GM12878 (cell line): ENCODE data around the gene DLG4. TPM values are rescaled to one million over a fixed set of nuclear protein-coding genes. Genes with fewer than 3 reads are reported as not detected.

ENCODE experiments used
- ATAC-seq: fragments of 200-7000 bp; cut with Tn5 transposase; 3 replicates; pipeline ENCODE4 v1.9.1; 2020; ENCODE audit warnings: mild to moderate bottlenecking, moderate library complexity
- BruUV-seq: library from RNA; stranded (reverse); fragments of 400-500 nt; replicated peaks from 2 replicates; lab custom pipeline; 2021; lab: Mats Ljungman, UMichigan
- CTCF ChIA-PET: fragments of 300-600 bp; sonication (Branson Sonifier 250); formaldehyde crosslinking; extraction: SDS; loops from one replicate; lab custom pipeline; 2021; ENCODE audit warnings: inconsistent platforms; lab: Yijun Ruan, JAX
- POLR2A ChIA-PET: fragments of 350-600 bp; formaldehyde crosslinking; extraction: SDS; loops from one replicate; lab custom pipeline; 2021; ENCODE audit warnings: inconsistent platforms; lab: Charles Lee
- RAD21 ChIA-PET: fragments of 300-600 bp; sonication (Branson Sonifier 250); formaldehyde crosslinking; loops from one replicate; lab custom pipeline; 2023; ENCODE audit warnings: antibody characterized with exemption; ENCODE audit not compliant: unreplicated experiment; lab: Charles Lee
- SMC1A ChIA-PET: fragments of 300-600 bp; sonication (Branson Sonifier 250); formaldehyde crosslinking; loops from one replicate; lab custom pipeline; 2023; ENCODE audit not compliant: unreplicated experiment, uncharacterized antibody; lab: Charles Lee
- DNase-seq: peaks from one replicate; pipeline ENCODE4 v3.0.0-alpha.2; 2011; ENCODE audit warnings: low read depth, low spot score
- FAIRE-seq: peaks from 3 replicates; lab custom pipeline; 2011; peaks lifted over from hg19 to GRCh38; lab: Jason Lieb, UNC
- H2AFZ ChIP-seq: 2 replicates; pipeline ENCODE4 v1.6.0; 2011; ENCODE audit warnings: low read depth, low read length, control low read depth; ENCODE audit not compliant: control insufficient read depth
- H3K27ac ChIP-seq: 2 replicates; pipeline ENCODE4 v1.5.1; 2011; ENCODE audit warnings: control low read depth; ENCODE audit not compliant: control insufficient read depth, insufficient read depth
- H3K27me3 ChIP-seq, 2 experiments: replicated peaks in 1 of 2; 2 replicates each; pipeline versions ENCODE4 v1.6.0 to v1.6.1; 2011; ENCODE audit warnings: low read length in 1 of 2; ENCODE audit not compliant: control insufficient read depth in 2 of 2, insufficient read depth in 2 of 2
- H3K36me3 ChIP-seq, 2 experiments: 2 replicates each; pipeline ENCODE4 v1.5.1; 2011; ENCODE audit warnings: low read length in 1 of 2; ENCODE audit not compliant: control insufficient read depth in 2 of 2, insufficient read depth in 2 of 2
- H3K4me1 ChIP-seq: 2 replicates; pipeline ENCODE4 v1.6.1; 2011; ENCODE audit warnings: mild to moderate bottlenecking, low read length, moderate library complexity, mixed read lengths; ENCODE audit not compliant: control insufficient read depth, insufficient read depth
- H3K4me2 ChIP-seq: 2 replicates; pipeline ENCODE4 v1.6.0; 2011; ENCODE audit warnings: control low read depth; ENCODE audit not compliant: control insufficient read depth, insufficient read depth
- H3K4me3 ChIP-seq: fragments of 200-600 bp; sonication (generic); 2 replicates; pipeline ENCODE4 v1.5.1; 2016
- H3K79me2 ChIP-seq: 2 replicates; pipeline ENCODE4 v1.6.0; 2011; ENCODE audit warnings: low read length; ENCODE audit not compliant: control insufficient read depth, insufficient read depth
- H3K9ac ChIP-seq: 2 replicates; pipeline ENCODE4 v1.8.0; 2011; ENCODE audit warnings: low read length, control low read depth, mixed read lengths; ENCODE audit not compliant: control insufficient read depth, insufficient read depth
- H3K9me3 ChIP-seq: replicated peaks from 3 replicates; pipeline ENCODE4 v1.5.1; 2011; ENCODE audit warnings: mild to moderate bottlenecking, low read length; ENCODE audit not compliant: control insufficient read depth, insufficient read depth
- H4K20me1 ChIP-seq: 2 replicates; pipeline ENCODE4 v1.6.0; 2011; ENCODE audit not compliant: control insufficient read depth, insufficient read depth
- CBX3 ChIP-seq: fragments of 200-600 bp; sonication (generic); IDR thresholded peaks from 2 replicates; pipeline ENCODE4 v1.6.1; 2016; ENCODE audit warnings: low read depth, borderline replicate concordance
- CEBPB ChIP-seq, 2 experiments: fragments of 150-350 bp in 1 of 2; IDR thresholded peaks; 2 replicates each; pipeline ENCODE4 v1.6.1; 2012 to 2014; ENCODE audit warnings: low read depth in 2 of 2, low read length in 2 of 2, borderline replicate concordance in 1 of 2, inconsistent platforms in 1 of 2
- EED ChIP-seq: sonication (generic); IDR thresholded peaks from 2 replicates; pipeline ENCODE4 v1.6.1; 2016; ENCODE audit warnings: antibody characterized with exemption, low read depth
- GATAD2B ChIP-seq: fragments of 450-650 bp; conservative IDR thresholded peaks from 2 replicates; pipeline ENCODE4 v1.6.1; 2017; ENCODE audit warnings: low read depth, mild to moderate bottlenecking, moderate library complexity
- HDAC2 ChIP-seq: fragments of 200-600 bp; sonication (generic); IDR thresholded peaks from 2 replicates; pipeline ENCODE4 v1.6.1; 2017
- KDM1A ChIP-seq: fragments of 200-600 bp; sonication (generic); IDR thresholded peaks from 2 replicates; pipeline ENCODE4 v1.6.1; 2016; ENCODE audit warnings: borderline replicate concordance
- MEF2B ChIP-seq: fragments of 450-650 bp; IDR thresholded peaks from 2 replicates; pipeline ENCODE4 v1.6.1; 2018; ENCODE audit warnings: mild to moderate bottlenecking, moderate library complexity; ENCODE audit not compliant: partially characterized antibody, poor library complexity, severe bottlenecking
- NFIC ChIP-seq: IDR thresholded peaks from 2 replicates; pipeline ENCODE4 v1.6.1; 2012; ENCODE audit warnings: low read depth, mild to moderate bottlenecking, inconsistent platforms, low read length, moderate library complexity
- SMARCA5 ChIP-seq: fragments of 450-650 bp; IDR thresholded peaks from 2 replicates; pipeline ENCODE4 v1.6.1; 2017; ENCODE audit warnings: mild to moderate bottlenecking
- SMC3 ChIP-seq: IDR thresholded peaks from 2 replicates; pipeline ENCODE4 v1.6.1; 2011; ENCODE audit warnings: low read length, improper control_type of control experiment, borderline replicate concordance
- SP1 ChIP-seq: IDR thresholded peaks from one replicate; pipeline ENCODE4 v1.6.1; 2011; ENCODE audit warnings: low read depth, low read length
- TCF7 ChIP-seq: IDR thresholded peaks from 2 replicates; pipeline ENCODE4 v1.6.1; 2014; ENCODE audit warnings: antibody characterized with exemption, borderline replicate concordance
- ZSCAN29 ChIP-seq: fragments of 450-650 bp; IDR thresholded peaks from 2 replicates; pipeline ENCODE4 v1.6.1; 2017; ENCODE audit warnings: mild to moderate bottlenecking, moderate library complexity
- WGBS: methylation state at CpG from one replicate; pipeline ENCODE4 v1.1.6; 2016; ENCODE audit warnings: low lambda C conversion rate; ENCODE audit not compliant: insufficient replicate concordance, insufficient coverage; ENCODE audit errors: missing lambda C conversion rate; 5-methylcytosine and 5-hydroxymethylcytosine counted together
- in situ Hi-C: fragments of 300-500 bp; cut with MboI; formaldehyde crosslinking; loops from 9 replicates; pipeline ENCODE4 v1.14.3; 2018; ENCODE audit warnings: mixed read lengths
- intact Hi-C: fragments of 100-400 bp; cut with micrococcal nuclease; formaldehyde crosslinking; loops from one replicate; pipeline ENCODE4 v1.14.2; 2022; ENCODE audit not compliant: unreplicated experiment
- polyA plus RNA-seq, 11 experiments: library from polyadenylated mRNA; depleted of rRNA in 4 of 11; unstranded in 6 of 11; stranded (reverse) in 5 of 11; fragments of >200 nt; fragmentation: Nextera tagmentation in 4 of 11; fragmentation: Illumina TruSeq in 1 of 11; extraction: Ambion mirVana in 4 of 11; extraction: Trizol in 1 of 11; gene quantifications; 1 replicate in 1 of 11; 2 replicates in 10 of 11; pipeline versions ENCODE4 v1.2.1 to v1.2.3, GENCODE V29; 2011 to 2016; ENCODE audit warnings: inconsistent platforms in 2 of 11, missing spikeins in 2 of 11, low read depth in 1 of 11
- total RNA-seq, 4 experiments: library from RNA; depleted of rRNA in 3 of 4; stranded (reverse); fragments of >200 nt in 3 of 4; fragmentation: Illumina TruSeq in 1 of 4; extraction: Trizol in 1 of 4; gene quantifications; 2 replicates each; pipeline versions ENCODE4 v1.2.1 to v1.2.3, GENCODE V29; 2013 to 2021
- TF ChIP-seq, protein P1 (sequence below): IDR thresholded peaks from 2 replicates; pipeline ENCODE4 v1.6.1; 2011; ENCODE audit warnings: low read depth, mild to moderate bottlenecking, low read length, moderate library complexity, borderline replicate concordance; ENCODE audit errors: extremely low read depth
- TF ChIP-seq, protein P2 (sequence below): IDR thresholded peaks from 2 replicates; pipeline ENCODE4 v1.6.1; 2012; ENCODE audit warnings: mild to moderate bottlenecking, low read depth, low read length

DLG4 gene
- total and polyA plus RNA-seq, 10 of the 15 experiments (the other 5 are each of a cell fraction or from before 2014, with no cell fraction given), result 0.07 to 4.1 (median 1.3) TPM

DNA sequence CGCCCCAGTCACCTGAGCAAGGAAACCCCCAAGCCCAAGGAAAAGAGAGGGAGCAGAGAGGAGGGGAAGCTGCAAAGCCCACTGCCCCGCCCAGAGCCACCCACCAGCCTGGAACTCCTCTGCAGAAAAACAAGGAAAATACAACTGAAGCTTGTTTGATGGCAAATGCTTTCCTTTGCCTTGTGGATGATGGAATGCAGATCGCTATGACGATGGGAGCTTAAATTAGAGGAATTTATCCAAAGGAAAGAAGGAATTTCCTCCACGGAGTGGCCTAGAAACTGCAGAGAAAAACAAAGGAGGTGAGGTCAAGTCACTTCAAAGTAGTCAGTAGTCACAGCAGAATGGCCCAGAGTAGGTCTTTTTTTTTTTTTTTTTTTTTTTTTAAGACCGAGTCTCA lies 73.5 kb downstream of the DLG4 start:
- H4K20me1 ChIP-seq, result no peaks in the 10 kb centered on the region
- no peaks in the 10 kb centered on the region for H3K9me3 ChIP-seq
- no peak overlapping the region for H3K27ac ChIP-seq
- CTCF ChIA-PET, result interaction anchor here (1.3 to 1.9 kb wide), 2 partner anchors 9 to 31 kb away, joined by 3 to 7 read pairs; no protein-coding TSS in a partner anchor
- DNase-seq (no peak), FAIRE-seq (no peak)
- H3K4me2 ChIP-seq, result no peak overlapping the region
- no peak overlapping the region for H3K4me3 ChIP-seq
- in situ Hi-C loops (no loop called here), intact Hi-C loops (no loop called here)
- no TSS peak for BruUV-seq
- no peaks in the 10 kb centered on the region for H3K36me3 ChIP-seq
- H3K27me3 ChIP-seq, result peaks cover 0 to 2% of the 10 kb centered on the region in 2 experiments; a peak in 2 of 4 replicates
- no peak for TF ChIP-seq MEF2B
- no peak for TF ChIP-seq EED
- no peak for TF ChIP-seq SMC3
- no peak for TF ChIP-seq SMARCA5
- TF ChIP-seq, all 136 proteins: peak for 0
- no peak overlapping the region for H3K9ac ChIP-seq
- ChIA-PET RAD21 (interaction anchor here (1.0 kb wide), 1 partner anchor 87 kb away, joined by 3 read pairs; no protein-coding TSS in a partner anchor), SMC1A (interaction anchor here (1.0 kb wide), 1 partner anchor 31 kb away, joined by 3 read pairs; no protein-coding TSS in a partner anchor), POLR2A (interaction anchor here (0.7 kb wide), 1 partner anchor 58 kb away, joined by 6 read pairs; no protein-coding TSS in a partner anchor)
- 29% methylated on average over 5 of the region's 6 CpGs for WGBS
- no peaks in the 10 kb centered on the region for H3K79me2 ChIP-seq
- H3K4me1 ChIP-seq, result no peaks in the 10 kb centered on the region
- no peak overlapping the region for H2AFZ ChIP-seq
- no peak for ATAC-seq

DNA sequence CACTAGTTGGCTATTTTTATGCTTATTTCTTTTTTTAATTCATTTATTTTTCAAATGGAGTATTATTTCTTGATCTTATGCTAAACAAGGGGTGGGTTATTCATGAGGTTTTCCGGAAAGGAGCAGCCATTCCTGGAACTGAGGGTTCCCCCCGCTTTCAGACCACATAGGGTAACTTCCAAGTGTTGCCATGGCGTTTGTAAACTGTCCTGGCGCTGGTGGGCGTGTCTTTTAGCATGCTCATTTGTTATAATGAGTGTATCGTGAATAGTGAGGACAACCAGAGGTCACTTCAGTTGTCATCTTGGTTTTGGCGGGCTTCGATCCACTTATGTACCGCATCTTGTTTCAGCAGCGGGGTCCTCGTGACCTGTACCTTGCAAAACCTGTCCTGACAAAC lies 75.4 kb downstream of the DLG4 start:
- peaks cover 0 to 3% of the 10 kb centered on the region in 2 experiments; a peak in 2 of 4 replicates for H3K27me3 ChIP-seq
- CTCF ChIA-PET, result interaction anchor here (0.9 to 1.6 kb wide), 3 partner anchors 8 to 92 kb away, joined by 3 to 5 read pairs (median 3); no protein-coding TSS in a partner anchor
- 49% methylated on average over 11 of the region's 11 CpGs for WGBS
- no peaks in the 10 kb centered on the region for H3K9me3 ChIP-seq
- no TSS peak for BruUV-seq
- no peak for FAIRE-seq
- no peaks in the 10 kb centered on the region for H4K20me1 ChIP-seq
- no peak overlapping the region for H2AFZ ChIP-seq
- intact Hi-C loops (no loop called here), in situ Hi-C loops (no loop called here)
- H3K4me3 ChIP-seq, result no peak overlapping the region
- no peak overlapping the region for H3K9ac ChIP-seq
- no peak overlapping the region for H3K27ac ChIP-seq
- SMC1A ChIA-PET, result no interaction called here
- H3K36me3 ChIP-seq, result no peaks in the 10 kb centered on the region
- no peaks in the 10 kb centered on the region for H3K4me1 ChIP-seq
- RAD21 ChIA-PET, result no interaction called here
- no peaks in the 10 kb centered on the region for H3K79me2 ChIP-seq
- H3K4me2 ChIP-seq, result no peak overlapping the region
- POLR2A ChIA-PET, result interaction anchor here (0.6 kb wide), 1 partner anchor 105 kb away, joined by 3 read pairs; no protein-coding TSS in a partner anchor
- no peak for ATAC-seq
- DNase-seq, result no peak
- TF ChIP-seq CEBPB (IDR thresholded peaks at IDR 0.05; ENCODE audit: borderline replicate concordance in 1 of 2, low read depth in 2 of 2, low read length in 2 of 2), result no peak
- TF ChIP-seq TCF7, result no peak
- no peak for TF ChIP-seq ZSCAN29
- TF ChIP-seq HDAC2, result no peak
- no peak for TF ChIP-seq NFIC
- no peak for TF ChIP-seq CBX3
- TF ChIP-seq, protein P1, sequence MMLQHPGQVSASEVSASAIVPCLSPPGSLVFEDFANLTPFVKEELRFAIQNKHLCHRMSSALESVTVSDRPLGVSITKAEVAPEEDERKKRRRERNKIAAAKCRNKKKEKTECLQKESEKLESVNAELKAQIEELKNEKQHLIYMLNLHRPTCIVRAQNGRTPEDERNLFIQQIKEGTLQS, result no peak
- no peak for TF ChIP-seq GATAD2B
- no peak for TF ChIP-seq KDM1A
- TF ChIP-seq, protein P2, sequence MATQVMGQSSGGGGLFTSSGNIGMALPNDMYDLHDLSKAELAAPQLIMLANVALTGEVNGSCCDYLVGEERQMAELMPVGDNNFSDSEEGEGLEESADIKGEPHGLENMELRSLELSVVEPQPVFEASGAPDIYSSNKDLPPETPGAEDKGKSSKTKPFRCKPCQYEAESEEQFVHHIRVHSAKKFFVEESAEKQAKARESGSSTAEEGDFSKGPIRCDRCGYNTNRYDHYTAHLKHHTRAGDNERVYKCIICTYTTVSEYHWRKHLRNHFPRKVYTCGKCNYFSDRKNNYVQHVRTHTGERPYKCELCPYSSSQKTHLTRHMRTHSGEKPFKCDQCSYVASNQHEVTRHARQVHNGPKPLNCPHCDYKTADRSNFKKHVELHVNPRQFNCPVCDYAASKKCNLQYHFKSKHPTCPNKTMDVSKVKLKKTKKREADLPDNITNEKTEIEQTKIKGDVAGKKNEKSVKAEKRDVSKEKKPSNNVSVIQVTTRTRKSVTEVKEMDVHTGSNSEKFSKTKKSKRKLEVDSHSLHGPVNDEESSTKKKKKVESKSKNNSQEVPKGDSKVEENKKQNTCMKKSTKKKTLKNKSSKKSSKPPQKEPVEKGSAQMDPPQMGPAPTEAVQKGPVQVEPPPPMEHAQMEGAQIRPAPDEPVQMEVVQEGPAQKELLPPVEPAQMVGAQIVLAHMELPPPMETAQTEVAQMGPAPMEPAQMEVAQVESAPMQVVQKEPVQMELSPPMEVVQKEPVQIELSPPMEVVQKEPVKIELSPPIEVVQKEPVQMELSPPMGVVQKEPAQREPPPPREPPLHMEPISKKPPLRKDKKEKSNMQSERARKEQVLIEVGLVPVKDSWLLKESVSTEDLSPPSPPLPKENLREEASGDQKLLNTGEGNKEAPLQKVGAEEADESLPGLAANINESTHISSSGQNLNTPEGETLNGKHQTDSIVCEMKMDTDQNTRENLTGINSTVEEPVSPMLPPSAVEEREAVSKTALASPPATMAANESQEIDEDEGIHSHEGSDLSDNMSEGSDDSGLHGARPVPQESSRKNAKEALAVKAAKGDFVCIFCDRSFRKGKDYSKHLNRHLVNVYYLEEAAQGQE, result no peak
- no peak for TF ChIP-seq SP1
